HG03439 (cell line): ENCODE results near the gene EFCAB6.

ENCODE experiments used
- ATAC-seq: cut with Tn5 transposase; IDR thresholded peaks from one replicate; pipeline ENCODE4 v1.9.1; 2021; ENCODE audit warnings: mild to moderate bottlenecking, moderate library complexity; ENCODE audit not compliant: unreplicated experiment

EFCAB6 gene

DNA sequence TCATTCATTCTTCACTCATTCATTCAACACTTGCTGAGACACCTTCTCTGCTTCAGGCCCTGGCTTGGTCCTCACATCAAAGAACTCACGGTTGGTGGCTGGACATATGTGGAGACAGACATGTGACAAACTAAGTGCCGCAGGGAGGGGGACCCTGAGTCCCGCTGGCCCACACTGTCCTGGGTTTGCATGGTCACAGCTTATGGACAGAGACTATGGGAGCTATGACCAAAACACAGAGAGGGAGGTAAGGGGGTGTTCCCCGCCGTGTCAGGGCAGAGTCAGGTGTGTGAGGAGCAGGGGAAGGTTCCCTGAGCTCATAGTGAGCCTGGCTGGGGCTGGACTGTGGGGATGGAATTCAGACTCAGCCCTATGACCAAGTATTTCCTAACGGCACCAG, 277.2 kb downstream of the EFCAB6 start:
- no peak for ATAC-seq

DNA sequence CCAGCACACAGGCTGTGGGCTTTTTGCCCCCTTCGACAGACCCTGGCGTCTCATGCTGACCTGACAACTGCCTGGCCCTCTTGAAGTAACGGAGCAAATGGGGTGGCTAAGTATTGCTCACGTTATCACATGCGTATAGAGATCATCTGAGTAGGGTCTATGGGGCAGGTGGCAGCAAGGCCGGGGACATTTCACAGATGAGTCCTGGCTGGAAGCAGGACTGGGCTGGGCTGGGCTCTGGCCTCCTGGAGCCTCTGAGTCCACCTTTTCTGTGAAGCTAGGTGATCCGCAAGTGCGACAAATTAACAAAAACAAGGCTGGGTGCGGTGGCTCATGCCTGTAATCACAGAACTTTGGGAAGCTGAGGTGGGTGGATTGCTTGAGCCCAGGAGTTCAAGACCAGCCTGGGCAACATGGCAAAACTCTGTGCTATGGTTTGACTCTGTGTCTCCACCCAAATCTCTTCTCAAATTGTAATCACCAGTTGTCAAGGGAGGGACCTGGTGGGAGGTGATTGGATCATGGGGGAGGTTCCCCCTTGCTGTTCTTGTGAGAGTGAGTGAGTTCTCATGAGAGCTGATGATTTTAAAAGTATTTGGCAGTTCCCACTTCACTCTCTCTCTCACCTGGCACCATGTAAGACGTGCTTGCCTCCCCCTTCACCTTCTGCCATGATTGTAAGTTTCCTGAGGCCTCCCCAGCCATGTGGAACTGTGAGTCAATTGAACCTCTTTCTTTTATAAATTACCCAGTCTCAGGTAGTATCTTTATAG, 278.3 kb downstream of the EFCAB6 start:
- ATAC-seq = no peak

DNA sequence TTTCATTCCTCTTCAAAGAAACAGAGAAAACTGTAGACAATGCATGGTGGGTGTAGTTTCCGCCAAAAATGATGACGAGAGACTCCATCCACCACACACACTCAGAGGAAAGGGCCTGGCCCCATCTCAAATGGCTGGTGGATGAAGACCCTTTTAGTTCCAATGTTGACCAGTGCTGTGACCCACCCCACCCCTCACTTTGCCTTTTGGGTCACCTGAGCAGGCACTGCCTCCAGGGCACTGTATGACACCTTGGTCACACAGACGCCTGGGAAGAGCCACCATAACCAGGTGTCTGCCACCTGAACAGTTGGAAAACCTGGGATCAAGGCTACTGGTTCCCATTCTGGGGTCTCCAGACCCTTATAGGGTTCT, 279.0 kb downstream of the EFCAB6 start:
- no peak for ATAC-seq

DNA sequence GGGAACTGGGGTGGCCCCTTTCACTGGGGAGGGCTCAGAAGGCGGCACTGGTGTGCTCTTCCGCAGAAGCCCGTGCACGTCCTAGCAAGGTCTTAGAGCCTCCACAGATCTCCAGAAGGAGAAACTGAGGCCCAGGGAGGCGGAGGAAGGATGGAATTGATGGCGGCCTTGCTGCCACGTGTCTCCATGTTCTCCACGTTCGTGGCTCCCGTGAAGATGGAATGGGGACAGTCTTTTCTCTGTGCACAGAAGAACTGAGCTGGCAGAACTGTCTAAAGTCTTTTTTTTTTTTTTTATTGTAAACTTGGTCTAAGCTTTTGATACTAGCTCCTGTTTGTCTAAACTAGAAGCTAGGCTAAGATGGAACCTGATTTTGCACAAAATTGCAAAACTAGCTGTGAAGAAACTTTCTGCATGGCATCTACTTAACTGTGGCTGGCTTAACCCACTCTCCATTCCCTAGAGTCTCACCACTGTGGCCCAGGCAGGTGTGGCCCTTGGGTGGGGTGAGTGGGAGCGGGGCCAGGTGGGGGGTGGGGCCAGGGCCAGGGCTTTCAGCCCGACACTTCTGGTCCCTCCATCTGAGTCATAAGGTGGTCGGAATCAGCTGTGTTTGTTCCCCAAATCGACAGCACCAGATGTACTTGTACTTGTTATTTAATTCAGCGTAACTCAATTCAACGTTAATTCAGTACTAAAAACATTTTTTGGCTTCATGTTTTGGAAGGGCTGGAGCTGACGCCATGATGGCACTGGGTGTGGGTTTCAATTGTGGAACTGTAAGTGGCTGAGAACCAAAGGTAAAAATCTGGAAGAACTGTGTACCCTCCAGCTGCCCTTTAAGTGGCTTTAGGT, 279.6 kb downstream of the EFCAB6 start:
- ATAC-seq = no peak

DNA sequence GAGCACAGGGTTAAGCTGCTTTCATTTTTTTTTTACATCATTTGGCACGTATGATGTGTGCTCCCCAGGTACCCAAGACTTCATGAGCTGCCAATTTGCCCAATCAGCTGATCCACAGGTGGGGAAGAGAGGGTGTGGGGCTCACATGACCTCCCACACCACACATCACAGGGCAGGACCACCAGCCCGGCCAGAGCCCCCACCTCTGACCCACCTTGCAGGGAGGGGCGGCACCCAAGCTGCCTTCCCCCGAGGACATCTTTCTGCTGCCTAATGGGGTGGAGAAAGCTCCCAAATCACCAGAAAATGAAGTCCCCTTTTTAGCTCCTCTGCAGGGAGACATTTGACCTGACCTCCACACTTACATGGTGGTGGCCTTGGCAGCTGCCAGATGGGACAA, 280.5 kb downstream of the EFCAB6 start:
- no peak for ATAC-seq

DNA sequence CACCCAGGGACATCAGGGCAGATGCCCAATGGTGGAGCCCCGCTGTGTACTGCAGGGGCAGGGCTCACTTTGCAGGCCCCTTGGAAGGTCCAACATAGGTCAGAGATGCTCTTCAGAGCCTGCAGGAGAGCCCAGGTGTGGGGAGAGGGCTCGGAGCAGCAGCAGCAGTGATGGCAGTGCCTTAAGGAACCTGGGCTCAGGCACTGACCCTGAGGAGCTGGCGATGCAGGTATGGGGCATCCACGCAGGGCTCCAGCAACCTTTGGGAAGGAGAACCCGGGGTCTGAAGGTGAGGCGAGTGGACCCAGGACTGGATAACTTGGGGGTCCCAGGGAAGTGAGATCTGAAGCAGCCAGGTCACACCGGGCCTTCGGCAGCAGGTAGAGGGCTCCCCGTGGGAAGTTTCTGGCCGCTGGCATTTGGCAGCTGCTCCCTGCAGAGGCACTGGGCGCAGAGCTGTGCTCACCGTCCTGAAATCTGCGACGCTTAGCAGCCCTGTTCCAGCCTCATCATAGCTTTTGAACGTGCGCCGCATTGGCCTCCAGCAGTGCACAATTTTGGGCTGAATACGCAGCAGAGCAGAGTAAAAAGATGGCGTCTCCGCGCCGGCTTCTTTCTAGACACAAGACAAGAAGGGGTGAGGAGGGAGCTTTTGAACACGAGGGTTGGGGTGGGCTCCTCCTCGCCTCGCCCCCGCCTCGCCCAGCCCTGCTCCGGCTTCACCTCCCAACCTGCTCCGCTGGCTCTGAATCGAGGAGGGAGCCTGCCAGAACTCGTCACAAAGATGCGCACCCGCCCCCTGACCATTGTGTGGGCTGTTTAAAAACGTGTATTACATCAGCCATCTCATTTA, 281.5 kb downstream of the EFCAB6 start:
- no peak for ATAC-seq

DNA sequence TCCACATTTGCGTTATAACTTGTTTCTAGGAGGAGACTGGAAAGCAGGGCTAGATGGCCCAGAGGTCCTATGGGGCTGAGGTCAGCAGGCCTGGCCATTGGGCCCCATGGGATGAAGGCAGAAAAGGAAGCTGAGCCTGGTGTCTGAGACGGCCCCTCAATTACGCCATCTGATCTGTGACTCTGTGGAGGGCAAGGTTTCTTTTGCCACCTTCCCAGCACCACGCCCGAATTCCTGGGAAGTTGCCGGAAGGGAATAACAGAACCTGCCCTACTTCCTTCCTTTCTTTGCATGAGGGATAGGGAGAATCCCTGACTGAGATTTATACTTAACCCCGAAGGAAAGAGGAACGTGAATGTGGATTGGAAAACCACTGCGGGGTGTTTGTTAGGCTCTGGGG, 282.2 kb downstream of the EFCAB6 start:
- ATAC-seq = no peak

DNA sequence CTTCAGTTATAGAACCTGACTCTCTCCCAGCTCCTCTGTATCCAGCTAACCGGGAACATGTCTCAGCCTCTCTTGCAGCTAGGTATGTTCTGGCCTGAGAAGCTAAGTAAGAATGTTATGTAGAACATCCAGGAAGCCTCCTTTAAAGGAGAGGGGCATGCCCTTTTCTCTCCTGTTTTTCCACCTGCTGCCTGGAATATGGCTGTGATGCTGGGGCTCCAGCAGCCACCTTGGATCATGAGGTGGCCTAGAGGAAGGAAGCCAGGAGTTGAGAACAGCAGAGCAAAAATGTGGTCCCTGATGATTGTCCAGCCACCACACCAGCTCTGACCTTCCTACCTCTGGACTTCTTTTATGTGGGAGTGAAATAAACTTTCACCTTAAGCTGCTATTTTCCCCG, 282.6 kb downstream of the EFCAB6 start:
- no peak for ATAC-seq

DNA sequence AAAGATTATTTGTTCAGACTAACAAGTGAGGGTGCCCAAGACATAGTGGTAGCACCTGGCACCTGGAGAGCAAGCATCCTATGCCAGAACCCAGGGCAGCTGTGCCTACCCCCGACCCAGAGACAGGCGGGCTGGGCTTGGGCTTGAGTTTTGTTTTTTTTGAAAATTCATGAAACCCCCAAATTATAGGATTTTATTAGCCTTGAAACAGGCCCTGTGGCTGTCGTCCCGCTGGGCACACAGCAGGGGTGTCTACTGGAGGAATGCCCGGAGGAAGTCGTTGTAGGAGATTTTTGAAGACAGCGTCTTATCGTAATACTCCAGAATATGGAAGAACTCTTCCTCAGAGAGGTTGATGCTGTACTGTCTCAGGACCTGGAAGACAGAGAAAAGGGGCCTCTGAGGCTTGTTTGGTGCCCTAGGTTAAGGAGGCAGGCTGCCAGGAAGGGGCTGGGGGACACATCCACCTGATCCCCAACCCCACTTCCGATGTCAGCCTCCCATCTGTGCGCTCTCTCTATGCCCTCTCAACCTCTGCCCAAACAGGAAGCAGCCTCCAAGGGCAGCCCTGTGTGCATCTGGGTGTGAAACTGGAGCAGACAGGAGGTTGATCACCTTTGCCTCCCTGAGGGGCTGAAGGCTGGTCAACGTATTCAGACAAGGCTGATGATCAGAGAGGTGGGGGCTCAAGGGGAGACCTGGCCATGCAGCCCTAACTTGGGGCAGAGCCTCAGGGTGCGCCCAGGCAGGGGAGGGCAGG, 283.3 kb downstream of the EFCAB6 start:
- no peak for ATAC-seq

DNA sequence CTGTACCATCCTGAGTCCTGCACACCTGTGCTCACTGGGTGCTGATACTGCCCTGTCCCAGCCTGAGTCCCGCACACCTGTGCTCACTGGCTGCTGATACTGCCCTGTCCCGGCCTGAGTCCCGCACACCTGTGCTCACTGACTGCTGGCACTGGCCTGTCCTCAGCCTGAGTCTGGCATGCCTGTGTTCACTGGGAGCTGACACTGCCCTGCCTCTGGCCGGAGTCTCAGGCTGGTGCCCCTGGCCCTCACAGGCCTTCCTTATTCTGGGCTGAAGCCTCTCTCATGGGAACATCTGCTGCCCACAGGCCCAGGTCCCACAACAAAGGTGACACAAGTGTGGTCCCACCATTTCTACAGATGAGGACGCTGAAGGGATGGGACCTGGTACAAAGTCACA, 285.2 kb downstream of the EFCAB6 start:
- no peak for ATAC-seq

DNA sequence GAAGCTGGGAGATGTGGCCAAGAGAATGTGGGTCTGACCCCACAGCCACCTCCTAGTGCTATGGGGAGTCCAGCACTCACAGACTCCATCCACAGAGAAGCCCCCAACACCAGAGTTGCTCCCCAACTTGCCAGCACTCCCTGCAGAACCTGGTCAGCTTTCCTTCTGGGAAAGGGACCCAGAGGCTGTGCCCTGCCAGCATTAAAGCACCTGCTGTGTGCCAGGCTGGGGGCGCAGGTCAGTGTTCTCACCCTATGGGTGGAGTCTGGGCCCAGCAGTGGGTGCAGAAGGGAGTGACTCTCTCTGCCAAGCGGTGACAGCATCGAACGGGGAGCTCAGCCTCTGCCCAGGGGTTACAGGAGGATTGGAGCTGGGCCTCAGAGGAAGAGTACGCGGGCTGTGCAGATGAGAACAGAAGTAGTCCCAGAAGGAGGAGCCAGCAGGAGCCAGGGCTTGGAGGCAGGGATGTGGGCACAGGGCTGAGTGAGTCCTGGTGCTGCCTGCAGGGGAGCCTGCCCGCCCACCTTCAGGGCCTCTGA, 285.9 kb downstream of the EFCAB6 start:
- ATAC-seq = no peak

DNA sequence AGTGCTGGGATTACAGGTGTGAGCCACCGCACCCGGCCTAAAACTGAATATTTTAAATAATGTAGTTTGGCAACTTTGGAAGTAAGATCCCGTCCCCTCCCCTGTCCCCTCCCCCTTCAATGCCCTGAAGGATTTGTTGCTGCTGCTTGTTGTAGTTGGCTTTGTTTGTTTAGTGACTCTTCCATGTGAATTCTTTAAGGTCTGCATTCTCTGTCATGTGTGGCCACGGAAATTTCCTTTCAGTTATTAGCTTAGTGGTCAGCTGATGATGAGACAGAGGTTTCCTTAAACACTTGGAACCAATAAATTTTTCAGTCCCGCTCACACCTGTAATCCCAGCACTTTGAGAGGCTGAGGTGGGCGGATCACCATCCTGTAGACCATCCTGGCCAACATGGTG, 290.4 kb downstream of the EFCAB6 start:
- ATAC-seq = no peak

DNA sequence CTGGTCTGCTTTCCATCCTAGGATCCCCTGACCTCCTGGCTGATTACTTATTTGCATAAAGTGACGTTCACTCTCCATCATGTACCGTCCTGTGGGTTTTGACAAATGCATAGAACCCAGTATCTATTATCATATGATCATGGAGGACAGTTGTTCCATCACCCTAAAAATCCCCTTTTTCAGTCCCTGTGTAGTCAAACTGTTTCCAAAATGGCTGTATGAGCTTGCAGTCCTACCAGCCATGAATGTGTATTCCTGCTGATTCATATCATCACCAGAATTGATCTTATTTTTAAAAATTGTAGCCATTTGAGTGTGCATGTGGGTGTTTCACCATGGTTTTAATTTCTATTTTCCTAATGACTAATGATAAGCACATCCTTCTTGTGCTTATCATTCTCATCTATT, 291.5 kb downstream of the EFCAB6 start:
- ATAC-seq = no peak

DNA sequence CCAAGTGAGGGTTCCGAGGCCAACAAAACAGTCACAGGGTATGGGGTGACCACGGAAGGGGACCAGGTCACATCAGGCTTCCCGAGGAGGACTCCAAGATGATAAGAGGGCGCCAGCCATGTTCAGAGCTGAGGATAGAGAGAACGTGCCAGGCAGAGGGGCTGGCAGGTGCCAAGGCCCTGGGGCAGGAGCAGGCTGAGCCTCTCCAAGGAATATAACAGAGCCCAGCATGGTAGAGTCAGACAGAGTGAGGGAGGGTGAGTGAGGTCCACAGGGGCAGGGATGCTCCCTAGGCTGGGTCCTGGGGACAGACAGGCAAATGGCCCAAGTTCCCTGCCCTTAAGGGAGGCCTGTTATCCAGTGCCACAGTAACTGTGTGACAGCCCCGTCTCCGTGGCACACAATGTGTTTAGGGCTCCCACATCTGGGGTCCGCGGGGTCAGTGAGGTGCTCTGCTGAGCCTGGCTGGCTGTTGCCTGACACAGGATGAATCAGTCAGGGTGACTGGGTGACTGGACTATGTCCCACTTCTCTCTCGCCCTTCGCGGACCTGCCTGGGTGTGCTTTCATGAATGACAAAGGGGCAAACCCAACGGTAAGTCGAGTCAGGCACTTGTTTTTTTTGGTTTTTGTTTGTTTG, 295.0 kb downstream of the EFCAB6 start:
- no peak for ATAC-seq

DNA sequence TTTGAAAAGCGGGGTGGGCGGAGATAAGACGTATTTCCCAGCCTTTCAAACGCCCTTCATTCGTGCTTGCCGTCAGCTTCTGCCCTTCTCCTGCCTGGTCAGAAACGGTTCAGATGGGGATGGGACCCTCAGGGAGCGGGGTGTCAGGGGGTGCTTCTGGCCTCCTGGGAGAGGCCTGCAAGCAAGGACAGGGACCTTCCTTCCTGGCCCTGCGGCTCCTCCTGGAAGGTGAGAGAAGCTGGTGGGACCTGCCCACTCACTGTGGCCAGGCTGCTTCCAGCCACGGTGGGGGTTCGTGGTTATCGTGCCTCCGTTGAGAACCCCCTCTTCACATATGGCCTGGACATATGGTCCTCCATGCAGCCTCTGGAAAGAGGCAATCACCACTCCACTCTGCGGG, 295.7 kb downstream of the EFCAB6 start:
- ATAC-seq = no peak

DNA sequence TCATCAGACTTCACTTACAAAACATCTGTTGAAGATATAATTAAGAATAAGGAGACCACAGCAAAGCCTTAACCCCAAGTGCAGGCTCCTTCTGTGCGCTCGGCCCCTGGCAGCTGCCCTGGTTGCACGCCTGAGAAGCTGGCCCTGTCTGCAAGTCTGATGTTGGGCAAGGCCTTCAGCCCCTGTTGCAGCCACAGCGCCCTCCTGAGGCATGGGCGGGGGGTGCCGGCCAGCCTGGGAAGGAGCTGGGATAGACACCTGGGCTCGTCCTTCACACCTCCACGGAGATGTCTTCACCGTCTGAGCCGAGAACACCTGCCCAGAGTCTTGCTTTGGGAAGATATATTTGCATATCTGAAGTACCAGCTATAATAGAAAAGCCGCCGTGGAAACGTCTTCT, 296.2 kb downstream of the EFCAB6 start:
- ATAC-seq = no peak

DNA sequence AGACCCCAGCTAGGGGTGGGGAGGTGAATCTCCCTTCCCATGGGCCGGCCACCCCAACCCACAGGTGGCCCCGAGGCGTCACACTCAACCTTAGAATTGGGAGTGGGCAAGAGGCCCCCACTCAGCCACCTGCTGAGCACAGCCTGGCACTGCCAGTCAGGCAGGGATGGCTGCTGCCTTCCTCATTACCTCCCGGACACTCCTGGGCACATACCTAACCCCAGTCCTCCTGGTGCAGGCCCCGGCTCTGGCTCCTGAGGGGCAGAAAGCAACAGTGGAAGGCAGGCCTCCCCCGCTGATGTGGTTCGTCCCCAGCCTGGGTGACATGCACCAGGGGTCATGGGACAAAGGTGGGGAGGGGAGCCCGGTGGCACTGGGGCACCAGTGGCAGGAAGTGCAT, 296.7 kb downstream of the EFCAB6 start:
- ATAC-seq = no peak

DNA sequence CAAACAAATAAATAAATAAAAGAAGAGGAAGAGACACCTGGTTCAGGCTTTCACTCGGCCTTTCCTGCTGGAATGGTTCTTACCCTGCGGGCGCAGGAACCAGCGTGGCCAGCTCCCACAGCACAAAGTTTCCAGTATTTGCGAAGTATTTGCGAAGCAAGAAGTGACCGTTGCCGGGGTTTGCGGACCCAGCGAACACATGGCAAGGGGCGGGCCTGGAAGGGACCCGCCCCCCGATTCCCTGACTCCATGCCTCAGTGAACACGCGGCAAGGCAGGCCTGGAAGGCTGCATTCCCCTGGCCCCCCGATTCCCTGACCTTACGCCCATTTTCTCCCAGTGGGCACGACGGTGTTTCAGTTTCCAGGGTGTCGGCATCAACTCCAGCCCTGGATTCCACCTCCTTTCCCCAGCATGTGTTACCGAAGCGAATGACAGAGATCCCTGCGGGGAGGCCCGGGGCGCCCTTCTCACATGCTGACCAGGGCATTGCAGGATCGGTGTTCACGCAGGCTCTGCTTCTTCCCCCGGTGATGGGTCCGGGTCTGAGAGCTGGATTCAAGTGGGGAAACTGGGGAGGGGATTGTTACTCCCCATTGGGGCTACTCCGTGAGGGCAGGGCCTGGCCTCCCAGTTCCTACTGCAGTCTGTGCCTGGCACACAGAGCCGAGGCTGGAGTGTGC, 297.5 kb downstream of the EFCAB6 start:
- no peak for ATAC-seq

DNA sequence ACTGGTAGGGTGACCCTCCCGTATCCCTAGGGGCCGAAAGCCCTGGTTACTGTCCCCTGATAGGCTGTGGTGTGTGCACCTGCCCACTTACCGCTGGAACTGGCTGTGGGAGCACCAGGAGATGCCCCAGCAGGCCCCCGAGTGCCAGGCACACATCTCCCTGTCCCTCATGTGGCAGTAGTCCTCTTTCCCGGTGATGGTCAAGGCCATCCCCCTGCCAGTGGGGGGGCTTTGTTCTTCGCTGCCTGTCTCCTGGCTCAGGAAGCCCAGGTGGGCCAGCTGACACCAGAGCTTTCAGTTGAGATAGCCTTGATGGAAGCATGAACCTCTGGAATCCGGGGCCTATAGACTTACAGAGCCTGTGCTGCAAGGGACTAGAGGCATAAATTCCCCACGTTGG, 299.8 kb downstream of the EFCAB6 start:
- ATAC-seq = no peak
